Activated T-cell treated with anti-CD3 and anti-CD28 coated beads, Interleukin-2, amount 50 U/mL, for 72 hours (primary cell): ENCODE measurements around the gene IL4I1. TPM values are rescaled to one million over a fixed set of nuclear protein-coding genes. Genes with fewer than 3 reads are reported as not detected.

Experiments
- ATAC-seq, 2 donors: fragments of 150-1000 bp; cut with Tn5 transposase; replicated peaks in 1 of 2; 2 replicates each; pipeline ENCODE4 v1.10.0; 2021; ENCODE audit warnings: moderate library complexity in 2 of 2, mild to moderate bottlenecking in 1 of 2
- DNase-seq, 2 donors: peaks; one replicate each; pipeline ENCODE4 v3.0.0; 2021 to 2022; ENCODE audit warnings: mixed read lengths in 1 of 2
- H3K27ac Mint-ChIP-seq: one replicate; pipeline ENCODE4 v1.8.0; 2022; ENCODE audit warnings: mild to moderate bottlenecking, moderate library complexity, mixed read lengths
- H3K27me3 Mint-ChIP-seq: one replicate; pipeline ENCODE4 v1.8.0; 2022; ENCODE audit warnings: low read depth, mixed read lengths
- H3K36me3 Mint-ChIP-seq, 2 donors: one replicate each; pipeline ENCODE4 v1.8.0; 2022; ENCODE audit warnings: mixed read lengths in 2 of 2, mild to moderate bottlenecking in 1 of 2; ENCODE audit not compliant: insufficient read depth in 2 of 2
- H3K4me1 Mint-ChIP-seq: one replicate; pipeline ENCODE4 v1.8.0; 2022; ENCODE audit warnings: low read depth, mixed read lengths
- H3K4me3 Mint-ChIP-seq, 2 donors: one replicate each; pipeline ENCODE4 v1.8.0; 2022; ENCODE audit warnings: mild to moderate bottlenecking in 2 of 2, mixed read lengths in 2 of 2, moderate library complexity in 2 of 2
- H3K9me3 Mint-ChIP-seq, 2 donors: one replicate each; pipeline ENCODE4 v1.8.0; 2022; ENCODE audit warnings: mixed read lengths in 2 of 2
- total RNA-seq, 2 donors: library from RNA; stranded (reverse); gene quantifications; one replicate each; pipeline ENCODE4 v1.2.3, GENCODE V29; 2022

The IL4I1 gene
- total RNA-seq, 2 donors from 2014 or later, result 16.7 to 42.3 TPM

- Mint-ChIP-seq H3K9me3 (no peaks in the 10 kb centered on the region), H3K36me3 (peaks cover 4 to 19% of the 10 kb centered on the region in 2 donors), H3K27ac (peak overlapping the region; percentile 48), H3K4me1 (peaks cover 34% of the 10 kb centered on the region), H3K4me3 (no peak overlapping the region), H3K27me3 (no peaks in the 10 kb centered on the region)
- DNase-seq (peak; percentile 100), ATAC-seq (peak; percentile 78 to 79)
Observed at GRCh38 chr19:49877879-49878743, 18.6 kb downstream of the IL4I1 start.

- ATAC-seq (peak; percentile 69 to 78), DNase-seq (peak; percentile 97 to 99)
- Mint-ChIP-seq H3K27ac (peak within 1 kb of the TSS; percentile 93), H3K9me3 (no peaks in the 10 kb centered on the region), H3K4me3 (no peak within 1 kb of the TSS), H3K36me3 (peaks cover 2 to 15% of the 10 kb centered on the region in 2 donors), H3K27me3 (no peaks in the 10 kb centered on the region), H3K4me1 (peaks cover 37% of the 10 kb centered on the region)
Observed at GRCh38 chr19:49877020-49877878, 19.4 kb downstream of the IL4I1 start, which contains the start of the genes AKT1S1 and TBC1D17. AKT1S1 (minus strand) TSS chr19:49877355; CDS start chr19:49873295, 4,060 bp downstream. TBC1D17 (plus strand) TSS chr19:49877702; CDS start chr19:49877724, 22 bp downstream.

GRCh38 chr19:49876422-49877019, 20.2 kb downstream of the IL4I1 start:
- Mint-ChIP-seq H3K4me3 (no peak overlapping the region), H3K9me3 (no peaks in the 10 kb centered on the region), H3K4me1 (peaks cover 43% of the 10 kb centered on the region), H3K27ac (no peak overlapping the region), H3K36me3 (peaks cover 0 to 14% of the 10 kb centered on the region in 2 donors), H3K27me3 (no peaks in the 10 kb centered on the region)
- DNase-seq (peak; percentile 98), ATAC-seq (peak; percentile 58 to 59)

- no peaks in the 10 kb centered on the region for H3K27me3 Mint-ChIP-seq
- H3K9me3 Mint-ChIP-seq, result no peaks in the 10 kb centered on the region
- ATAC-seq (peak in 1 of 2 donors; percentile 8), DNase-seq (peak; percentile 65 to 71)
- peaks cover 0 to 12% of the 10 kb centered on the region in 2 donors for H3K36me3 Mint-ChIP-seq
- H3K4me3 Mint-ChIP-seq, result no peak overlapping the region
- H3K27ac Mint-ChIP-seq, result peak overlapping the region; percentile 93
- peaks cover 43% of the 10 kb centered on the region for H3K4me1 Mint-ChIP-seq
Observed at GRCh38 chr19:49875857-49876421, 20.7 kb downstream of the IL4I1 start.

GRCh38 chr19:49875177-49875576, 21.5 kb downstream of the IL4I1 start:
- no peak for ATAC-seq
- peaks cover 0 to 9% of the 10 kb centered on the region in 2 donors for H3K36me3 Mint-ChIP-seq
- H3K27ac Mint-ChIP-seq, result peak overlapping the region; percentile 93
- H3K9me3 Mint-ChIP-seq, result no peaks in the 10 kb centered on the region
- H3K27me3 Mint-ChIP-seq, result no peaks in the 10 kb centered on the region
- H3K4me1 Mint-ChIP-seq, result peaks cover 48% of the 10 kb centered on the region
- no peak for DNase-seq
- no peak overlapping the region for H3K4me3 Mint-ChIP-seq

GRCh38 chr19:49874503-49875157, 22.1 kb downstream of the IL4I1 start:
- H3K9me3 Mint-ChIP-seq, result no peaks in the 10 kb centered on the region

GRCh38 chr19:49873834-49874233, 22.9 kb downstream of the IL4I1 start:
- H3K4me3 Mint-ChIP-seq, result no peak overlapping the region
- H3K4me1 Mint-ChIP-seq, result peaks cover 42% of the 10 kb centered on the region
- H3K36me3 Mint-ChIP-seq, result peaks cover 0 to 5% of the 10 kb centered on the region in 2 donors
- no peak for DNase-seq
- no peak overlapping the region for H3K27ac Mint-ChIP-seq
- no peaks in the 10 kb centered on the region for H3K27me3 Mint-ChIP-seq
- H3K9me3 Mint-ChIP-seq, result no peaks in the 10 kb centered on the region
- ATAC-seq, result no peak

More at GRCh38 chr19:49874503-49875157, 22.1 kb downstream of the IL4I1 start:
- Mint-ChIP-seq H3K27me3 (no peaks in the 10 kb centered on the region), H3K4me1 (peaks cover 50% of the 10 kb centered on the region), H3K4me3 (no peak overlapping the region), H3K36me3 (peaks cover 0 to 5% of the 10 kb centered on the region in 2 donors), H3K27ac (peak overlapping the region; percentile 52)
- ATAC-seq (no peak), DNase-seq (no peak)

- Mint-ChIP-seq H3K4me3 (no peak overlapping the region), H3K27me3 (no peaks in the 10 kb centered on the region), H3K4me1 (peaks cover 35% of the 10 kb centered on the region), H3K27ac (no peak overlapping the region), H3K36me3 (peaks cover 0 to 5% of the 10 kb centered on the region in 2 donors), H3K9me3 (no peaks in the 10 kb centered on the region)
- DNase-seq (no peak), ATAC-seq (no peak)
Observed at GRCh38 chr19:49873129-49873521, 23.6 kb downstream of the IL4I1 start.

- H3K4me3 Mint-ChIP-seq, result peak overlapping the region in 1 of 2 donors; percentile 3
- DNase-seq (no peak), ATAC-seq (no peak)
- peaks cover 32% of the 10 kb centered on the region for H3K4me1 Mint-ChIP-seq
- peak overlapping the region; percentile 35 for H3K27ac Mint-ChIP-seq
- H3K9me3 Mint-ChIP-seq, result no peaks in the 10 kb centered on the region
- H3K27me3 Mint-ChIP-seq, result no peaks in the 10 kb centered on the region
- H3K36me3 Mint-ChIP-seq, result peaks cover 0 to 4% of the 10 kb centered on the region in 2 donors
Observed at GRCh38 chr19:49872245-49873128, 24.2 kb downstream of the IL4I1 start.

- Mint-ChIP-seq H3K4me3 (peak overlapping the region; percentile 3 to 12), H3K36me3 (peaks cover 1 to 7% of the 10 kb centered on the region in 2 donors), H3K27me3 (no peaks in the 10 kb centered on the region), H3K27ac (no peak overlapping the region), H3K4me1 (peaks cover 37% of the 10 kb centered on the region), H3K9me3 (no peaks in the 10 kb centered on the region)
- DNase-seq, result no peak
- ATAC-seq, result no peak
Observed at GRCh38 chr19:49871349-49871985, 25.2 kb downstream of the IL4I1 start.

- no peaks in the 10 kb centered on the region for H3K27me3 Mint-ChIP-seq
- no peak overlapping the region for H3K4me3 Mint-ChIP-seq
- no peaks in the 10 kb centered on the region for H3K9me3 Mint-ChIP-seq
- no peak for ATAC-seq
- DNase-seq, result no peak
- peaks cover 1 to 10% of the 10 kb centered on the region in 2 donors for H3K36me3 Mint-ChIP-seq
- H3K4me1 Mint-ChIP-seq, result peaks cover 42% of the 10 kb centered on the region
- H3K27ac Mint-ChIP-seq, result peak overlapping the region; percentile 77
Observed at GRCh38 chr19:49870309-49870901, 26.3 kb downstream of the IL4I1 start.
